HT1080 (cell line): Measurements from ENCODE around the gene EXOSC2. TPM values are rescaled to one million over a fixed set of nuclear protein-coding genes. Genes with fewer than 3 reads are reported as not detected.
A peak's percentile ranks its signal among the peaks of the same experiment; 100 is the strongest.

Experiments used
- DNase-seq: peaks from one replicate; pipeline ENCODE4 v3.0.0-alpha.2; 2015; ENCODE audit warnings: low read depth
- polyA plus RNA-seq, 2 experiments: library from polyadenylated mRNA; depleted of rRNA; stranded (reverse); fragments of >200 nt; gene quantifications; 2 replicates each; pipeline ENCODE4 v1.2.3, GENCODE V29; 2015
- total RNA-seq: library from RNA; depleted of rRNA; stranded (reverse); fragments of >200 nt; shearing (Covaris generic); gene quantifications from 2 replicates; pipeline ENCODE4 v1.2.3, GENCODE V29; 2014; rRNA removed

Gene EXOSC2
- 65.0 and 69.6 TPM in 2 replicates for total RNA-seq
- 50.5 and 53.3 TPM in 2 replicates for polyA plus RNA-seq (2015; cell fraction: cytosol; rRNA removed)
- 77.7 and 81.6 TPM in 2 replicates for polyA plus RNA-seq (2015; cell fraction: nucleus; rRNA removed)

- peak; percentile 96 for DNase-seq
Observed at GRCh38 chr9:130693426-130694191, at the start of gene EXOSC2. Gene EXOSC2, plus strand, starts transcription at chr9:130693780. Its CDS starts 12 bp downstream, at chr9:130693792.

- DNase-seq, result no peak
Observed at GRCh38 chr9:130651221-130651620, 42.4 kb upstream of the EXOSC2 start.

- DNase-seq, result no peak
Observed at GRCh38 chr9:130651752-130652151, 41.8 kb upstream of the EXOSC2 start.

- no peak for DNase-seq
Observed at GRCh38 chr9:130654879-130655278, 38.7 kb upstream of the EXOSC2 start.

DNA sequence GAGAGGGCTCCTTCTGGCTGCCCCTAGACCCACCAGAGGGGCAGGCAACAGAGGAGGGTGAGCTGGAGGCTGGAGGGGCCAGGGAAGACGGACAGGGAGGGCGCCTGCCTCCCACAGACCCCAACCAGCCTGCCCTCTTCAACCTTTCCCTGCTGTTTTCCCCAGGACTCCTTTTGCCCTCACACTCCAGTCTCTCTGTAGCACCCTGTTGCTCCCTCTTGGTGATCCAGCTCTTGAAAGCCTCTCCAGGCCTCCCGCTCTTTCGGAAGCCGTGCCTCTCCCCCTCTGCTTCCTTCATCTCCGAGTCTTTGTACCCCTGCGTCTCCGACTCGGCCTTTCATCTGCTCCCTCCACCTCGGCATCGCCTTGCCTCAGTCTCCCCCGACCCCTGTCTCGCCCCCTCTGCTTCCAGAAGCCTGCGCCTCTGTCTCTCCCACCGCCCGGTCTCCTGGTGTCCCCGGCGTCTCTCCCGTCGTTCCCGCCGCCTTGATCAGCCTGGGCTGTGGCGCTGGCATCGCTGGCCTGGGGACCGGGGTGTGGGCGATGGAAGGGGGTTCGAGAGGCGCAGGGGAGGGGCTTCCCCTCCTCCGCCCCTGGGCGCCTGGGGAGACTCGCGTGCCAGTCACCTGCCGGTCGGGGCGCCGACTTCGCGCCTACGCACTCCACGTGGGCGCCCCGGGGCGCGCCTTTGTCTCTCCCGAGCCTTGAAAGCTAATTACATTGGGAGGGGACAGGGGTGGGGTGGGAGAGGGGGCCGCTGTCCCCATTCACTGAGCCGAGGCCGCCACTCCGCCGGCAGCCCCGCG lies 34.5 kb upstream of the EXOSC2 start:
- no peak for DNase-seq

DNA sequence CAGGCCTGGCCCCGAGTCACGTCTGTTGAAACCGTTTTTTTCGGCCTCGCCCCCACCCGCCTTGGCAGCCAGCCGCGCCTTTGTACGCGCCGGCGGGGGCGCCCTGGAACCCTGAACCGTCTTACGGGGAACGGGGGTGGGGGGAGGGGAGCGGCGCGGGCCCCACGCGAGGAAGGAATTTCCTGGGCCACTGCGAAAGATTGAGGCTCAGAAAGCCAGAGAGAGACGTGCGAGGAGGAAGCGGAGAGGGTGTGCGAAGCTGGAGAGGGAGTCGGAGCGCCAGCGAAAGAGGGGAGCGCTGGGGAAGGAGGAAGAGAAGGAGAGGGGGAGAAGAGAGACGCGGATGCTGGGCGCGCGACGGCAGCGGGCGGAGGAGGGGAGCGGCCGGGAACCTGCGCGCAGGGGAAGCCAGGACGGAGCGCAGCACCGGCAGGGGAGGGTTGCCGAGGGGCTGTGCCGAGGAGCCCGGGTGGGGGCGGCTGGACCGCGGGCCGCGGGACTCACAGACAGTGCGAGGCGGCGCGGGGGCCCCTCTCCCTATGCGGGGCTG lies 33.8 kb upstream of the EXOSC2 start:
- no peak for DNase-seq

DNA sequence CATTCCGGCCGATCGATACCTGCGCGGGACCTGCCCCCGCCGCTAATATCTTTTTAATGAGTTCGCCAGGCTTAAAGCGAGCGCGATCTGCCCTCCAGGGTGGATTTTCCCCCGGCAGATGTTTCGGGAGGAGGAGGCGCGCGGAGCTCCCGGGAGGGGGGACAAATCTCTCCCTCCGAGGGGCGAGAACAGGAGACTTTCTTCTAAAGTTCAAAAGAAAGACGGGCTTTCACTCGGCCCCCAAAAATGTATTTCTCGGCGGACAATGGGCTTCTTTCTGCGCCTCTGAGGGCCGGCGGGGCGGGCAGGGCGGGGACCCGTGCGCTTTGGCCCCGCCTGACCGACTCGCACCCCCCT lies 33.3 kb upstream of the EXOSC2 start:
- no peak for DNase-seq

DNA sequence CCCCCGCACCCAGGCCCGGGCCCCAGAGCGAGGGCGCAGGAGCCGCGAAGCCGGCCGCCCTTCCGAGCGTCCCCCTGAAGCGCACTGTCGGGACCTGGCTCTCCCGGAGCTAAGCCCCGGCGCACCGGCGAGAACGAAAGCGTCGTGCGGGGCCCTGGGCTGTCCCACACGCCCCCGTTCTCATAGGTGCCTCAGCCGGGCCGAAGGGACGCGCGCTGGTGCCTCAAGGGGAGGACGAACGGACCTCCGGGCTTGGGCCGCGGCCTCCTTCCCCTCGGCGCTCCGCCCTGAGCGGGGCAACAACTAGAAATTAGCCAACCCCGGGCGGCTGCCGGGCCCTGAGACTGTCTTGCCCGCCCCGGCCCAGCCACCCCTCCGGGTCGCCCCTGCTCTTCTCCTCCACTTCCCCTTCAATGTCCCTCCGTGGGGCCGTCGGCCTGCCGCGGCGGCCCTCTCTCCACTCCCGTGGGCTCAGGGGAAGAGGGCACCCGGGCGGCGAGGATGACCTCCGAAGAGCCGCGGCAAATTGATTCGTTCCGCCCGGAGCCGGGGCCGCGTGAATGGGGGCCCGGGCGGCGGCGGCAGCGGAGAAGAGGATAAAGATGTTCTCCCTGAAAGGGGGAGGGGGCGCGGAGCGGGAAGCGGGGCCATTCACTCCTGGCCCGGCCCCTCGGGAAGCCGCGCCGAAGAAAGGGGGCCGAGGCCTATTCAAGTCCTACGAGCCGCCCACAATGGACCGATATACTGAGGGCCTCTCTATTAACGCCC lies 32.7 kb upstream of the EXOSC2 start:
- no peak for DNase-seq

GRCh38 chr9:130661451-130662098 lies 32.0 kb upstream of the EXOSC2 start:
- no peak for DNase-seq

DNA sequence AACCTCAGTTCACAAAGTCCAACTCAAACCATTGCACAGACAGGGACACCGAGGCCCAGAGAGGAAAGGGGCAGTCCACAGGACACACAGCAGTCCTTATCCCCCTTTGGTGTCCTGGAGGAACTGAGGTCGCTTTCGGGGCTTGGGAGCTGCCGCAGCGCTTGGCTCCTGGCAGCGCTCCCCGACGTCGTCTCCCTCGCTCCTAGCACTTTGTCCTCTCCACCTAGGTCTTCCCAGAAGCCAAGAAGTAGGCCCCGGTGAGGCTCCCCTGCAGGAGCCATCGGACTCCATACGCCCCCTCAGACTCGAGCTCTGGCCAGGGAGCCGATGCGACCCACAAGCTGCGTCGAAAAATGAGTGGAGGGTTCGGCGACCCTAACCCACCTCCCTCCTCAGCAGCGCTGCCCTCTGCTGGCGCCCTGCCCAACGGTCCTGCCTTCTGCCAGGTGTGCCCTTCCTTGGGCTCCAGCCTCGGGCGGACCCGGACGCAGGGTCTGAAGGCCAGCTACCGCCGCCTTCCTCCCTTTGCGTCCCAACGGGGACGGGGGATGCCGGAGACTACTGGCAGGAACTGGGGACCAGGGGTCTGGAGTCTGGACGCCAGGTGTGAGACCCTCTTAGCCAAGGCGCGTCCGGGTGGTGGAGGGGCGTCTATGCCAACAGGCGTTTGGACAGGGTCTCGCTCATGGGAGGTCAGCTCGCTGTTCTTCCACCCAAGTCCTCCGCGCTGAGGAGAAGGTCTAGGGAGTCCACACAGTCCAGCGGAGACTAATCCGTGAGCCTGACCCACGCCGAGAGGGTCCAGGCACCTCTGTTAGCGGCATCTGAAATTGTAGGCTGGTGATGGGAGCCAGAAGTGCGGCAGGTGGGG lies 31.2 kb upstream of the EXOSC2 start:
- no peak for DNase-seq

GRCh38 chr9:130662970-130663257 lies 30.7 kb upstream of the EXOSC2 start:
- DNase-seq, result no peak

DNA sequence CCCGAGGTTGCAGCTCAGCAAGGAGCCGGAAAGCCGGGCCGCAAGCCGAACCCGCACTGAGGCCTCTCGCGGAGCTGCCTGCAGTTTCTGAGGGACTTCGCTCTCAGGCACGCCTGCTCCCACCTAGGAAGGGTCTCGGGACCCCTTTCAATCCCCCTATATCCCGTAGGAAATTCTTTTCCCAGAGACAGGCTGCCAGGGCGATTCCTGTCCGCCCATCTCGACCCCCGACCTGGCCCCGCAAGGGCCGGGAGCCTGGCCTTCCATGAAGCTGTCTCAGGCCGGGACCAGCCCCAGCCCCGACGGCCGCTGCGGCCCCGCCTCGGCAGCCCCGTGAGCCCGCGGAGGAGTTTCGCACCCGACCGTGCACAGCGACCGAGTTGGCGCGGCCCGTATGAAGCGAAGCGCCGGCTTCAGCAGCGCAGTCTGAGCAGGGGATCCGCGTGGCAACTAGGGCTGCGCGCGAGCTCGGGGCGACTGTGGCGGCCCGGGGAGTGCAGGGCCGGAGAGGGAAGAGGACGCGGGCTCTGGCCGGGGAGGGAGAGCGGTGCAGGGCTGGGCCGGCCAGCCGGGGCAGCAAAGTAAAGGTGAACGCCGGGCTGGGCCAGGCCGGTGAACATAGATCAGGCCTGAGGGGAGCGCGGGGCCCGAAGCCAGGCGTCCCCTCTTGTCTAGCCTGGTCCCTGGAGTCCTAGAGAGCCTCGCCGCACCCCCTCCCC lies 30.2 kb upstream of the EXOSC2 start:
- DNase-seq, result no peak

DNA sequence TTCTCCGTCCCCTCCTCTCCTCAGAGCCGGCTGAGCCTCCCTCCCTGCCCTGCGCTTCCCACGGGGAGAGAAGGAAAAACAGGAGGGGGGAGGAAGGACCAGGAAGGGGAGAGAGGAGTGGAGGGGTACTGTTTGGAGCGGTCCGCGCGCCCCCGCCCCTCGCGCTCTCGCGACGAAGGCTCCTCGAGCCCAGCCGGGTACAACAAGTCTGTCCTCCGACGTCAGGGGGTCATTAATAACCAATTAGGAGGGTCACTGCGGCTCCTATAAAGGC lies 29.7 kb upstream of the EXOSC2 start:
- no peak for DNase-seq

- DNase-seq, result no peak
Observed at GRCh38 chr9:130664251-130665028, 29.1 kb upstream of the EXOSC2 start, which contains the start of gene PRDM12. Gene PRDM12, plus strand, starts transcription at chr9:130664594. Its CDS starts 60 bp downstream, at chr9:130664654.

DNA sequence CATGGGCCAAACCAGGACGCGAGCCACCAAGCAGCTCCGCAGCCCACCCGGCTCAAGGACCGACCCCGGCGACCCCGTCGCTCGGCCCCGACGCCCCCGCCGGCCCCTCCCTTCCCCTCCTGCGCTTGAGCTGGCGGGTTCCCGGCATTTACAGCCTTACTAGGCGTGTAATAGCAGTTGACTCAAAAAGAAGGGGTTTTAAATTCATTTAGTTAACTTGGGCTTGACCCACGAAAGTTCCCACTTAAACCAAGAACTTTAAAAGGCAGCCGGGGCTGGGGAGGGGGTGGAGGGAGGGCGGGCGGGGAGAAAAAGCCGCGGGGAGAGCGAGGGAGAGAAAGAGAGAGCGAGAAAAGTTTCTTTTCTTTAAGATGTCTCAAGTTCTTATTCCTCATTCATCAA lies 28.6 kb upstream of the EXOSC2 start:
- no peak for DNase-seq

DNA sequence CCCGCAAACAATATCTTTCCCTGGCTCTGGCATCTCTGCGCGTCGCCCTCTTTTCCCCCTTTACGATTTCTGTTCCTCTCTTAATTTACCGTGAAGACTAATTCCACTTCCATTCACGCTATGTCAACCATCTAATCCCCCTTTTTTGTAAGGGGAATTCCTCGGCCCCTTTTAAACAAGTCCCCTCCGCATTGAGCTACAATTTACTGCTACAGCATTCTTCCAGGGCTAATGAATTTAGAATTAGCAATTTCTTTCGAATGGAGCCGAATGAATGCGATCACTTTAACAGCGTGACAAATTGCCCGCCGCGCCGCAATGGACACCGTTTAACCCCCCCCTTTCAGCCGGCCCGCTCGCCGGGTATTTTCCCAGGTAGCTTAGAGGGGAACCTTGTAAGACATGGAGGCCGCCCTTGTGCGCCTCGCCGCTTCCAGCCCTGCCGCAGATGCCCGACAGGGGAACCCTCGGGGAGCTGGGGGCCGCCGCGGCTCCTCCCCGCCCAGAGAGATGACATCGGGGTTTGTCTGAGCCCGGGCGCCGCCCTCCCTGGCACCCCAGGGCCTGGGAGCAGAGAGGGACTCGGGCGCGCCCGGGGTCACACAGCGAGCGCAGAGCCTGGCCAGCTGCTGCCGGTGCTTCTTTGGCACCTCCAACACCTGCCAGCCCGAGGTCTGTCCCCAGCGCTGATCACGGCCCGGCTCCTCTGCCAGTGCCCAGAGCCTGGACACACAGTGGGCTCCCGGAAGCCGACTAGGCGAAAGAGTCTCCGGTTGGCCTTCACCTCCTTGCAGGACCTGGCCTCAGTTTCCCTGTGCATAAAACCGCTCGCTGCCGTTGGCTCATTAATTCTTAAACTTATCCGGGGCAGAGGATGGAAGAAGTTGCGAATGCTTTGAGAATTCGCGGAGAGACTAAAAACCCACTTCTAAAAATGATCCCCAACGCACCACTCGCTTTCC lies 27.9 kb upstream of the EXOSC2 start:
- no peak for DNase-seq

- DNase-seq, result no peak
Observed at GRCh38 chr9:130666393-130667119, 27.0 kb upstream of the EXOSC2 start.
